Measurements from ENCODE around the gene ENO1.
"Not testable (repeated sequence)": the region's sequence is repeated elsewhere in the genome, so short reads cannot be mapped to it uniquely, and the experiment has no call there.

GRCh38 chr1:8897505-8897904 is 19.0 kb upstream of the ENO1 start:
- not testable (repeated sequence) for TF ChIP-seq POLR2A (IDR thresholded peaks at IDR 0.05; ENCODE audit: low read length); GATA1 (IDR thresholded peaks at IDR 0.05; ENCODE audit: low read depth, low read length)
